Embryonic facial prominence (tissue), 1 donor: ENCODE measurements around the gene MRPS31.
"Not testable (repeated sequence)": the region's sequence is repeated elsewhere in the genome, so short reads cannot be mapped to it uniquely, and the experiment has no call there.

ENCODE experiments used
- DNase-seq: peaks from one replicate; pipeline ENCODE4 v3.0.0-alpha.2; 2016; ENCODE audit errors: extremely low spot score

The MRPS31 gene

GRCh38 chr13:40789275-40790153 lies 18.5 kb upstream of the MRPS31 start, which contains the start of gene SLC25A15:
Gene SLC25A15 (plus strand): TSS chr13:40789611. CDS start chr13:40793227, 3,616 bp downstream.
- DNase-seq: no peak

- DNase-seq: not testable (repeated sequence)
These were observed 17.7 kb upstream of the MRPS31 start for GRCh38 chr13:40788540-40789274.

GRCh38 chr13:40787062-40787461 lies 16.1 kb upstream of the MRPS31 start:
- DNase-seq: no peak

GRCh38 chr13:40786568-40786996 lies 15.6 kb upstream of the MRPS31 start:
- no peak for DNase-seq

GRCh38 chr13:40784540-40784939 lies 13.6 kb upstream of the MRPS31 start:
- no peak for DNase-seq

- not testable (repeated sequence) for DNase-seq
These were observed 12.0 kb upstream of the MRPS31 start for GRCh38 chr13:40782971-40783370.

- DNase-seq: no peak
These were observed 10.7 kb upstream of the MRPS31 start for GRCh38 chr13:40781717-40782116.

- no peak for DNase-seq
These were observed 9.9 kb upstream of the MRPS31 start for GRCh38 chr13:40780822-40781401.

- no peak for DNase-seq
These were observed 8.9 kb upstream of the MRPS31 start for GRCh38 chr13:40779796-40780285.

GRCh38 chr13:40779049-40779448 lies 8.1 kb upstream of the MRPS31 start:
- DNase-seq: no peak

GRCh38 chr13:40777809-40778175 lies 6.8 kb upstream of the MRPS31 start:
- DNase-seq: no peak

GRCh38 chr13:40777166-40777808 lies 6.3 kb upstream of the MRPS31 start:
- no peak for DNase-seq

- no peak for DNase-seq
These were observed 5.7 kb upstream of the MRPS31 start for GRCh38 chr13:40776681-40777165.

- DNase-seq: no peak
These were observed 5.2 kb upstream of the MRPS31 start for GRCh38 chr13:40776232-40776631.

GRCh38 chr13:40774672-40775071 lies 3.7 kb upstream of the MRPS31 start:
- no peak for DNase-seq

GRCh38 chr13:40772765-40773473 lies 1.9 kb upstream of the MRPS31 start:
- DNase-seq: no peak

- no peak for DNase-seq
These were observed 419 bp downstream of the MRPS31 start for GRCh38 chr13:40770609-40770933.

- DNase-seq: no peak
These were observed 1.0 kb downstream of the MRPS31 start for GRCh38 chr13:40769970-40770369.

- no peak for DNase-seq
These were observed 5.4 kb downstream of the MRPS31 start for GRCh38 chr13:40765602-40766001.

- no peak for DNase-seq
These were observed 6.2 kb downstream of the MRPS31 start for GRCh38 chr13:40764587-40765403.
